ELR (cell line): Measurements from ENCODE around the gene LIMCH1.

ENCODE experiments used
- DNase-seq: peaks from one replicate; pipeline ENCODE4 v3.0.0-alpha.2; 2015; ENCODE audit warnings: low read depth

The LIMCH1 gene

GRCh38 chr4:41532336-41532735 is 5.6 kb upstream of the LIMCH1 start:
- no peak for DNase-seq

DNA sequence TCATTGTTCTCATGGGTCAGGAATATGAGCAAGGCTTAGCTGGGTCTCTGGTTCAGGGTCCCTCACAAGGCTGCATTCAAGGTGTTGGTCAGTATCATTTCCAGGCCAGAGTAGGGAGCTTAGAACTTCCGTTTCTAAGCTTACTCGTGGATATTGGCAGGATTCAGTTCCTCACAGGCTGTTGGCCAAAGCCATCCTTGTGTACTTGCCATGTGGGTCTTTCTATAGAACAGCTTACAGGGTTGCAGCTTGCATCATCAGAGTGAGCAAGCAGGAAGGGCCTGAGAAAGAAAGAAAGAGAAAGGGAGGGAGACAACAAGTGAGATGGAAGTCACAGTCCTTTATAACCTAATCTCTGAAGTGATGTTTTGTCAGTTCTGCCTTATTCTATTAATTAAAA is 5.1 kb upstream of the LIMCH1 start:
- no peak for DNase-seq

DNA sequence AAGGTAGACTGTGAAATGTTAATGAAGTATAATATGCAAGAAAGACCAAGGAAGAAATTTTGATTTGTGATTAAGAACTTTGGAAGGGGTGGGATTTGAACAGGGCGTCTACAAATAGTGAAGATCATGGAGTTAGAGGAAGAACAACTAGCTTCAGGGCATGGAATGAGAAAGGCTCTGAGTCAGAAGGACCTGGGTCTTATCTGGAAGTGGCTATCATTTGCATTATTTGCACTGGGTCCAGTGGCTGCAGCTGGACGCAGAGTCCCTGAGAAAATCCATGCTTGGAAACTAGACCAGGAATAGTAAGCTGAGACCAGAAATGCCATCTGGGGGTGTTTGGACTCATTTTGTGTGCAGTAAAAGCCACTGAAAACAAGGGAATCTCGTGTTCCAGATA is 4.3 kb upstream of the LIMCH1 start:
- DNase-seq, result no peak

- DNase-seq, result no peak
These were observed 3.6 kb upstream of the LIMCH1 start for GRCh38 chr4:41534404-41534803.

DNA sequence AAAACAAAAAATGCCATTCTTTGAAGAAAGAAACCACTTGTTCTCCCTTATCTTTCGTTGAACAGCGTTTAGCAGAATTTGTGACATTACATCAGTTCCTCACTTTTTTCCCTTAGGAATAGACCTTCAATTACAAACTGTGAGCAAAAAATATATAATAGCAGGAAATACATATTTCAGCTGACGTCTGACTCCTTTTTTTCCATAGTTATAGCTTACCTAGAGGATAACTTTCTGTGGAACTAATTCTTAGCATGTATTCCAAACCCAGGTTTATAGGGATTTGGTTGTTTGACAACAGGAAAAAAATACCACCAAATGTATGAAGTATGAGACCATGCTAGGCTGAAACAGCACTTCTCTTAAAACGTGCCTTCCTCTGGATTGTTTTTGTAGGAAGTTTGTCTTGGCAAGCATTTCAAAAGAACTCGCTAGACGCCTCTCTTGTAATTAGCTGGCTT is 2.0 kb upstream of the LIMCH1 start:
- no peak for DNase-seq

- DNase-seq, result no peak
These were observed 566 bp upstream of the LIMCH1 start for GRCh38 chr4:41537292-41537890.

DNA sequence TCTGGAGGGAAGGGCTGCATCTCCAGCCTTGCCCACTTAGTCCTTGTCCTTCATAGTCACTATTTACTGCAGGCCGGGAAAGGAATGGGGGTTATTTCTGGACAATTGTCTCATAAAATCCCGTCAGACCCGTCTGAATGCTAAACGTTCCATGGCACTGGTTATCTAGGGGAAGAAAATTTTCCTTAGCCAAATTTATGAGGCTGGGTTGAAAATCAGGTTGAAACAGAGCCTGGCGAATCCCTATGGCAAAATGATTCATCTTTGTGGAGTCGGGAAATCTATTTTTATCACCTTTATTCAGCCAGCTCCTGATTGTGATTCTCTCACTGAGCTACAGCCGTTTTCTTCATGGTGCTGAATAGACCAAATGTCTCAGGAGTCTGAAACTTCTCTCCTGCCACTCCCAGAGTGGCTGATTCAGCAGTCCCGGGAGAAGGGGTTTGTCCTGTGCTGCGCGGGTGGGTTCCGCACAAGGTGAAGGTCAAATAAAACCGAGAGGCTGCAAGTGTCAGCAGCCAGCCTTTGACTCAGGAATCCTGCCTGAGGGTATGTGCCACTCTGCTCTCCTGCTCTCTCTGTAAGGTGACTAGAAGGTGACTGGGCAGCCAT is 1.0 kb downstream of the LIMCH1 start:
- DNase-seq, result peak; percentile 20

DNA sequence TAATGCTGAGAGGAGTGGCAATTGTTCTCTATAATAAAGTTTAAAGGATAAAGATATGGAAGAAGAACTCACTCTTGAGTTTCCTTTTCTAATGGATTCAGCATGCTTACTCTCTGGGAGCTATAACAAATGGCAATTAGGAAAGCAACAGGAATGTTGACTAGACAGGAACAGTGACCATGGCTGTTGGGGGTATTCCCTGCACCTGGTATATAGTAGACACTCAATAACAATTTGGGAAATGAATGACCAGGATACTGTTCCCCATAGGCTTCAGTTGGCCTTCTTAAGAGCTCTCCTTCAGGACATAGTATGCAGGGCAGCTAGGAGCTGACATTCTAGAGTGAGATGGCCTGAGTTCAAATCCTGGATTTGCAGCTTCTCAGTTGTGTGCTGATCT is 1.8 kb downstream of the LIMCH1 start:
- no peak for DNase-seq

- DNase-seq, result no peak
These were observed 2.7 kb downstream of the LIMCH1 start for GRCh38 chr4:41540687-41541086.

DNA sequence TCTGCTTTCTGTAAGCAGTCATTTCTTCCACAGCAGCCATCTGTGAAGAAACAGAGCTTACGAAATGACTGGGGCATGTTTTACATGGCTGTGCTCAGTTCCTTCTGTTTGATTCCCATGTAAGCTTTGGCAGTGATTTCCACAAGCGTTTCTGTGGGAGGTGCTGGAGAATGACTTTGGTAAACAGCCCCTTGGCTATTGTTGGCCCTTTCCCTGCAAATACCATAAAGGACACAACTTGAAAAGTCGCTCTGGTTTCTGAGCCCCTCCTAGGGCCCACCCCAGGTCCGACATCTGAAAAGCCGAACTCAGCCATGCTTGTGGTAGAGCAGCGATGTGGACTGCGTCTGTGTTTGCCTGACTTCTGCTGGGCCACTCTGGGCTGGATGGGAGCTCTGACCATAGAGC is 3.7 kb downstream of the LIMCH1 start:
- no peak for DNase-seq

DNA sequence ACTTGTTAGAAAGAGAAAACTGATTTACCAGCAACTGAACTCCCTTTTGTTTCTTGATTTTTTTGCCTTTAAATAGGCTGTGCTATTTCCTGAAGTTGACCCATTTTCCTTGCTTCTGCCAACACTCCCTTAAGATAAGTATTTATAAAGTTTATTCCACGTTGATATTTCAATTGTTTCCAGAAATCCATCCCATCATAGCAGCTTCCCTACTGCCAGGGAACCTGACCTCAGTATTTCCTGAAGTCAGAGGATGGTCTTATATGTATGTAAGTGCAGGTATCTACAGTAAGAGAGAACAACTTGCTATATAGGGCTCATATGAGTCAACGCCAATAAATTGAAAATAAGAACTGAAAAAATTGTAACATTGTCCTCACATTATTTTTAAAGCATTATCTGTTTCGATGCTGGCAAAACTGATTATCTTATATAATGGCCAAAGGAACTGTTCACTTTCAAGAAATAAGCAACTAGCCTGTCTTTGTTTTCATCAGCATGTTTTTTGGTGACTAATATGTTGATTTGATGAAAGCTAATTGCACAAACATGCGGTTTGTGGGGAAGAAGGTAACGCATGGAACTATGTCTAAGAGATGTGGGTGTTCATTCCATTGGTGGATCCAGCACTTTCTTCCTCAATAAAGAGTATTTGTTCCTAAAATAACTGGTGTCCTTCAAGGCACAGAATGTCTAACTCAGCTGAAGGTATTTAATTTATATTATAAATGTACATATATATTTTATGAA is 4.7 kb downstream of the LIMCH1 start:
- DNase-seq, result peak; percentile 41

- DNase-seq, result no peak
These were observed 7.3 kb downstream of the LIMCH1 start for GRCh38 chr4:41545238-41545637.

DNA sequence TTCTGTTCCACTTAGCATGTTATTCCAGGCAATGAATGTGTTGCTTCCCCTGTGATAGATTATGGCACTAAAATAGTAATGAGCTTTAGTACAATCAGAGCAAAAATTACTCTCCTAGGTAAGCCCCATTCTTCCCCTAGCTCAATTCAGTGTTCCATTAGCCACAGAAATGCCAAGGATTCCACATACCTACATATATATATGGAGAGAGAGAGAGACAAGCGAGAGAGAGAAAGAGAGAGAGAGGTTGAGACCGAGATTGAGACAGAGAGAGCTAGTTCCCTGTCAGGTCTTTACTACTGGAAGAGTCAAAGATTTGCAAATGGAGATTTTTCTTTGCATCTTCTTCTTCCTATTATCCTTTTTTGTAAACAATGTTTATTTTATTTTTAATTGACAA is 8.7 kb downstream of the LIMCH1 start:
- DNase-seq, result no peak

GRCh38 chr4:41548305-41548880 is 10.4 kb downstream of the LIMCH1 start:
- no peak for DNase-seq

DNA sequence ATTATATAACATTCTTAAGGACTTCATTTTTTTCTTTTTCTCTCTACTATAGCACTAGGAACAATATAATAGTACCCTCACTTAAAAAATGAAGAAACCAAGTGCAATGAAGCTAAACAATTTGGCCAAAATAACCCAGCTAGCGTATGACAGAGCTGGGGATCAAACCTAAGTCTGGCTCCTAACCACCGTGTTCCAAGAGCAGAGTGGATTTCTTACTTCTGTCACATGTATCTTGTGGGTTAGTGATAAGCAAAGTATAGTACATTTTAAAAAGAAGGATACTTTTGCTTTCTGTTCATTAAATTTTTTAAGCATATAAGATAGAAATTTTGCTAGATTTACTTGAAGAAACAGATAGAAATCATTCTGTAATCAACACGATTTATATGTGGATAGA is 11.5 kb downstream of the LIMCH1 start:
- DNase-seq, result no peak

DNA sequence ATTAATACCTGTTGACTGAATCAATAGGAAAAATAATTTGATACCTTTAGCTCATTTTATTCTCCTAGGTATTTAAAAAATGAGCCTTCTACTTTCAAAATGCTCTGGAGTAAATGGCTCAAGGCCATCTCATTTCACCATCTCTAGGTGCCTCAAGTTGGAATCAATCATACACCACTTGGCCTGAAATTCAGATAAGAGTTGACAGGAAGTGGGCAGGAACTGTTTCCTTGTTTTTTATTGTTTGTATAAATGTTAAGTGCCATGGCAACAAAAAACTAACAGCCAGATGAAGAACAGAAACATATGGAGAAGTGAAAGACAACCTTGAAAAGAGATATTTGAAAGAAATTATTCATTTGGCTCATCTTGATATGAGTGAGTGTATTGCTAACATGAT is 12.4 kb downstream of the LIMCH1 start:
- no peak for DNase-seq

DNA sequence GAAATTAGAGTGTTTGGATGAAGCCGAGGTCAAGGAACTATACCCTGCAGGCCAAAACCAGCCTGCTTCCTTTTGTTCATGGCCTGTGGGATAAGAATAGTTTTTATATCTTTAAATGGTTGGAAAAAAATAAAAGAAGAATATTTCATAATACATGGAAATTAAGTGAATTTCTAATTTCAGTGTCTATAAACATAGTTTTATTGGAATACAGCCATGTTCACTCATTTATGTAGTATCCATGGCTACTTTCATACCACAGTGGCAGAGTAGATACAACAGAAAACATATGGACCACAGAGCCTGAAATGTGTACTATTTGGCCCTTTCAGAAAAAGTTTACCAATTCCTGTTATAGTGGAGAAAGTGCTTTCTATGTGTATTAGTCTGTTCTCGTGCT is 13.6 kb downstream of the LIMCH1 start:
- DNase-seq, result no peak

DNA sequence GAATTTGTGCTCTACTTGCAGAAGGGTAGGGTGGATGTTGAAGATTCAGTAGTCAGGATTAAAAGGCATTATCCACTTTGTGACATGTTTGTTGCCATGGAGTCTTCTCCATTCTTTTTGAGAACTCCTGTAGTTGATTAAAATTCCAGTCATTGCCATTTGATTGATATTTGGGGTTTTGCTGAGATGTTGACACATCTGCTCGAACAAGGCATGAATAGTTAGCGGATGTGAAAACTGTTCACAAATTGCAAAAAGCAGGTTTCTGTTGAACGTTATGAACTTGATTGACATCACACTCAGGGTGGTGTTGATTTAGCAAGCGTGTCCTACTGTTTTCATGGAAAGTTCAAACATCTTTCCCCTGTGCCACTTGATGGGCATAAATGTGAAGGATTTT is 16.9 kb downstream of the LIMCH1 start:
- no peak for DNase-seq

- DNase-seq, result no peak
These were observed 18.6 kb downstream of the LIMCH1 start for GRCh38 chr4:41556526-41556925.

DNA sequence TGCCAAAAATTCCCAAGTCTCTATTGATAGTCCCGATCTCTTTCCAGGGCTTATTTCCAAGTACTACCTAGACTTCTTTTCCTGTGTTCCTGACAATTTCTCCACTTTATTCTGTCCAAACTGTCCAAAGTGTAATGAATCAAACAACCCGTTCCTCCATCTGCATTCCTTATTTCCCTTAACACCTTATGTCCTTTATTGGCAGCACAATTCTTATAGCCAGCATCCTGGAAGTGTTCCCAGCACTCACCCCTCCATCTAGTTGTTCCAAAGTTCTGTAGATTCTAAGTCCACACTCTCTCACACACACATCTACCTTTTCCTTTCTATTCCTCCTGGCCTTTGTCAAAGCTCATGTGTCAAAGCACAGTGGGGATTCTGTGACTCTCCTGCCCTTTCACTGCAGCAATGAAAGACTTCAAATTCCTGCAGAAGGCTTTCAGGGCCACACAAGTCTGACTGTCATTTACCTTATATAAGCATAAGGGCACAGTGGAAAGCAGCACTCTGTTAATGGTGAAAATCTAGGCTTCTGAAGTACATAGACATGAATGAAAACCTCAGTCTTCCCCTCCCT is 22.1 kb downstream of the LIMCH1 start:
- no peak for DNase-seq

DNA sequence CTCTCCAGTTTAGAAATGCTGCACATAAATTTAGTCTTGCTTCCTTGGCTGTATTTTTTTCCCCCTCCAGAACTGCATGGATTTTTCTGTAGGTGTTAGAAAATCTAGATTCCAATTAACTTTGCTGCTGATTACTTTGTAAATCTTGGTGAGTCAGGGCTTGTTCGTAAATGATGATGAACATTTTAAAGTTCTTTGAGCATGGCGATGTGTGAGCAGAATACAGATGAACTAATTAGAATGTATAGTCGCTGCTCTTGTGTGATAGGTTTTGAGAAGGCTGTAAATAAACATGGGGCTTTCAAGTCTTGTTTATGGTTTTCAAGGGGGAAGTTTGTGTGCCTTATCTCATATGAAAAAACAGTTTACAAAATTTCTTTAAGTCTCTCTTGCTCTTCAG is 23.3 kb downstream of the LIMCH1 start:
- no peak for DNase-seq

DNA sequence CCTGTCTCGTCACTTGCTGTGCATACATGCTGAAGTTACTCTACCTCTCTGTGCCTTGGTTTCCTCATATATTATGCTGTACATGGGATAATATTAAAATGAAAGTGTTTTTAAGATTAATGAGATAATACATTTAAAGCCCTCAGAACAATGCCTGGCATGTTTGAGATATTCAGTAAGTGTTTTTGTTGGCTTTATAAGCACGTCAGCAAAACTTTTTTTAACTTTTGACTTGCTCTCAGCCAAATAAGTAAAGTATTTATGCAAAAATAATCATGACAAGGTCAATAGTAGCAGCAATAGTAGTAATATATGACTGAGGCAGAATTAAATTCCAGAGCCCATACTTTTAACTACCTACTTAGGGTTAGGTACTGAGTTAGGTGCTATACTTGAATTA is 29.2 kb downstream of the LIMCH1 start:
- no peak for DNase-seq

- DNase-seq, result no peak
These were observed 30.4 kb downstream of the LIMCH1 start for GRCh38 chr4:41568363-41568762.
